ENCODE results near the gene CHRNG. TPM values are rescaled to one million over a fixed set of nuclear protein-coding genes. Genes with fewer than 3 reads are reported as not detected.
"Not testable (repeated sequence)": the region's sequence is repeated elsewhere in the genome, so short reads cannot be mapped to it uniquely, and the experiment has no call there.

CHRNG gene
- total RNA-seq, 3 donors from 2014 or later = not detected

GRCh38 chr2:232568161-232568560 is 28.7 kb downstream of the CHRNG start:
- intact Hi-C loops (cut with DNase I, micrococcal nuclease) = no loop called here
- Histone ChIP-seq H3K9me3 (no peaks in the 10 kb centered on the region), H3K4me1 (ENCODE audit: low read depth) (peaks cover 11% of the 10 kb centered on the region), H3K4me3 (no peak overlapping the region), H3K36me3 (ENCODE audit: low read depth) (peaks cover 13% of the 10 kb centered on the region)
- ATAC-seq = peak; percentile 79
- TF ChIP-seq CTCF (IDR thresholded peaks at IDR 0.05) = no peak
- DNase-seq = no peak

GRCh38 chr2:232569541-232569940 is 30.0 kb downstream of the CHRNG start:
- intact Hi-C loops (cut with DNase I, micrococcal nuclease) = no loop called here
- peaks cover 13% of the 10 kb centered on the region for H3K36me3 ChIP-seq (ENCODE audit: low read depth)

GRCh38 chr2:232570481-232570880 is 31.0 kb downstream of the CHRNG start:
- DNase-seq; H3K4me3 ChIP-seq; H3K9me3 ChIP-seq; H3K36me3 ChIP-seq (ENCODE audit: low read depth); ATAC-seq; intact Hi-C loops (cut with DNase I, micrococcal nuclease): not testable (repeated sequence)
- H3K4me1 ChIP-seq (ENCODE audit: low read depth) = peaks cover 11% of the 10 kb centered on the region

More at GRCh38 chr2:232569541-232569940, 30.0 kb downstream of the CHRNG start:
- ATAC-seq = no peak
- Histone ChIP-seq H3K9me3 (no peaks in the 10 kb centered on the region), H3K4me3 (no peak overlapping the region), H3K4me1 (ENCODE audit: low read depth) (peaks cover 11% of the 10 kb centered on the region)
- TF ChIP-seq CTCF (IDR thresholded peaks at IDR 0.05) = no peak
- no peak for DNase-seq

GRCh38 chr2:232571026-232571474 is 31.6 kb downstream of the CHRNG start:
- no peak for DNase-seq
- intact Hi-C loops (cut with DNase I, micrococcal nuclease) = no loop called here
- no peak for TF ChIP-seq CTCF (IDR thresholded peaks at IDR 0.05)
- H3K36me3 ChIP-seq (ENCODE audit: low read depth) = peaks cover 9% of the 10 kb centered on the region
- peak; percentile 52 for ATAC-seq
- H3K9me3 ChIP-seq = no peaks in the 10 kb centered on the region
- H3K4me3 ChIP-seq = no peak overlapping the region
- peaks cover 11% of the 10 kb centered on the region for H3K4me1 ChIP-seq (ENCODE audit: low read depth)

GRCh38 chr2:232573042-232573441 is 33.5 kb downstream of the CHRNG start:
- Histone ChIP-seq H3K4me3 (no peak overlapping the region), H3K9me3 (no peaks in the 10 kb centered on the region), H3K36me3 (ENCODE audit: low read depth) (peaks cover 9% of the 10 kb centered on the region), H3K4me1 (ENCODE audit: low read depth) (peaks cover 10% of the 10 kb centered on the region)
- ATAC-seq (peak; percentile 71), DNase-seq (no peak)
- no peak for TF ChIP-seq CTCF (IDR thresholded peaks at IDR 0.05)
- intact Hi-C loops (cut with DNase I, micrococcal nuclease) = no loop called here

- H3K4me3 ChIP-seq = no peak overlapping the region
- intact Hi-C loops (cut with DNase I, micrococcal nuclease) = no loop called here
- DNase-seq (peak in 1 of 3 donors; percentile 55), ATAC-seq (peak; percentile 83)
- H3K4me1 ChIP-seq (ENCODE audit: low read depth) = peaks cover 6% of the 10 kb centered on the region
- no peaks in the 10 kb centered on the region for H3K9me3 ChIP-seq
- no peak for TF ChIP-seq CTCF (IDR thresholded peaks at IDR 0.05)
- H3K36me3 ChIP-seq (ENCODE audit: low read depth) = peaks cover 6% of the 10 kb centered on the region
Measured at GRCh38 chr2:232573771-232574435, 34.4 kb downstream of the CHRNG start.

Data from mucosa of descending colon (tissue), 3 donors.